HG02885 (cell line): ENCODE data around the gene PRXL2A.
"Not testable (repeated sequence)": the region's sequence is repeated elsewhere in the genome, so short reads cannot be mapped to it uniquely, and the experiment has no call there.

Experiments
- ATAC-seq: cut with Tn5 transposase; IDR thresholded peaks from one replicate; pipeline ENCODE4 v1.9.1; 2021; ENCODE audit warnings: mild to moderate bottlenecking; ENCODE audit not compliant: unreplicated experiment, poor library complexity

The PRXL2A gene

GRCh38 chr10:80410578-80411145 lies 2.3 kb downstream of the PRXL2A start:
- no peak for ATAC-seq

DNA sequence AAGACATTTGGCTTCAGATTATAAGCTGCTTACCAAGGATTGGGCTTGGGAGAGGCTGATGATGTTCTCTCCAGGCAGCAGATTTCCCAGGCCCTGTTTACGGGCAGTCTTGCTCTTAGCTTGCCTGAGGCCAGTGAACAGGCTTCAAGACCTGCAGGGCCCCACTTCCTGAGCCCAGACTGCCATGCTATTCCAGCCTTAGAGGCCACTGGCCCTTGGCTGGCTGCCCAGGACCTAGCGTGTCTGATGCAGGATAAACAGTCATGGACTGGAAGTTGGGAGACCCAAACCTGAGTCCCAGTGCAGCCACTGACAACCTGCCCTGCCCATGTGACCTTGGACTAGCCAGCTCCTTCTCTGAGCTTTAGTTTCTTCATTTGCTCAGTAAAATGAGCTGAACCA lies 2.9 kb downstream of the PRXL2A start:
- ATAC-seq = no peak

DNA sequence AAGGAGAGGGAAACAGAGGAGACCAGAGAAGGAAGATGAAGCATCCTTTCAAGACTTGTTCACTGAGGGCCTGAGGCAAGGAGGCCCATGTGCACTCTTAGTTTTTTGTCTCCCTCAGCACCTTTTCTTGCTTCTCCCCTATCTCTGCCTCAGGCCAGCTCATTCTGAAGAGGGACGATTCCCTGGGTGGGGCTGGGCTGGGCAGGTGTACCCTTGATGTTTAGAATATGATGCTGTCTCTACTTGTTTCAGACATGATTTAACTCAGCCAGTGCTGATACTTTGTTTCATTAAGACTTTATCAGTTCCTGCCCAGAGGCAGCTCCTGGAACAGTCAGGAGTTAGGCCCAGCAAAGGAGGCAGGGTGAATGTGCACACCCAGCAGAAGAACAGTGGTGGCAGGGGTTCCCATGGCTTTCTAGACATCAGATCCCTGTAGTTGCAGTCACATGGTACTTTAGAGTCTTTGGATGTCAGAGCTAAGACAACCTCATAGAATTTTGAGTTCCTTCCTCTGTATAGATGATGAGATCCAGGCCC lies 3.4 kb downstream of the PRXL2A start:
- no peak for ATAC-seq

DNA sequence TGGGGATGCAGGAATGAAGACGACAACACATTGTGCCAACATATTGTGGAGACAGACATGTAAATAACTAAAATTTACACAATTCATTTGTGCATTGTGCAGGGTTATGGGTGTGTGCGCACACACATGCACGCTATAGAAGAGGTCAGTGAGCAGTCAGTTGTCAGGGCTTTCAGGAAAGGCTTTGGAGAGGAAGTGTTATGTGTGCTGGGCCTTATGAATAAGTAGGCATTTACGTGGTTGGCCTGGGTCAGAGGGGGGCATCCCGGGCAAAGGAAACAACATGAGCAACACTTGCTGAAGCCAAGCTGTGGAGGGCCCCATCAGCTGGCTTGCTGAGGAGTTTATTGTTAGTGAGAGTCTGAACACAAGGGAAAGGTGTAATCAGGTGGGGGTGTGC lies 4.1 kb downstream of the PRXL2A start:
- no peak for ATAC-seq

DNA sequence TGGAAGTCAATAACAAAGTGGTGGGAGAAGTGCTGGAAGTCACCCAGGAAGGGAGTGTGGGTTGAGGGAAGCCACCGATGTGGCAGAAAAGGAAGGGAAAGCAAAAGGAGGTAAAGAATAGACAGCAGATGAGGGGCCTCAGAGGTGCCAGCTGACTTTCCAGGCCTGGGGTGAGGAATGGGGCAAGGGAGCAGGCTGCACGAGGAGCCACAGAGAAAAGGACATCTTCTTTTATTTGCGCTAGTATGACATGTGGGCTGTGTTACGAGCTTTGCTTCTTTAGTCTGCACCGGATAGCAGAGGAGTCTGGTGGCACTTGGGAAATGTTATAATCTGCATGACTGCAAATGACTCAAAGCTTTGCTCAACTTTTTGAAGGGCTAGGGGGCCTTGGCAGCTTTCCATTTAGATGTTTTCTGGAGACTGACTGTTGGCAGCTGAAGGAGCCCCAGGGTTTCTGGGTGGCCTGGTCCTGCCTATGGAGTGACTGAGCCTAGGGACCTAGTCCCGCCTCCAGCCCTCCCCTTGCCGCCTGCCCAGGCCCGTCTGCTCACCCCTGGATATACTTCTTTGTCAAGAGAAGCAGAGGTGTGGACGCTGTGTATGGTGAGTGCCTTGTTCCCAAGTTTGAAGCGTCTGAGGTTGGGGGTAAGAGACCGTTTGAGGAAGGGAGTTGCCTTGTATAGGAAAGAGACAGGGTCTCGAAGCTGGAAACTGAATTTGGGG lies 5.1 kb downstream of the PRXL2A start:
- ATAC-seq = no peak

GRCh38 chr10:80414142-80414895 lies 6.0 kb downstream of the PRXL2A start:
- ATAC-seq = no peak

DNA sequence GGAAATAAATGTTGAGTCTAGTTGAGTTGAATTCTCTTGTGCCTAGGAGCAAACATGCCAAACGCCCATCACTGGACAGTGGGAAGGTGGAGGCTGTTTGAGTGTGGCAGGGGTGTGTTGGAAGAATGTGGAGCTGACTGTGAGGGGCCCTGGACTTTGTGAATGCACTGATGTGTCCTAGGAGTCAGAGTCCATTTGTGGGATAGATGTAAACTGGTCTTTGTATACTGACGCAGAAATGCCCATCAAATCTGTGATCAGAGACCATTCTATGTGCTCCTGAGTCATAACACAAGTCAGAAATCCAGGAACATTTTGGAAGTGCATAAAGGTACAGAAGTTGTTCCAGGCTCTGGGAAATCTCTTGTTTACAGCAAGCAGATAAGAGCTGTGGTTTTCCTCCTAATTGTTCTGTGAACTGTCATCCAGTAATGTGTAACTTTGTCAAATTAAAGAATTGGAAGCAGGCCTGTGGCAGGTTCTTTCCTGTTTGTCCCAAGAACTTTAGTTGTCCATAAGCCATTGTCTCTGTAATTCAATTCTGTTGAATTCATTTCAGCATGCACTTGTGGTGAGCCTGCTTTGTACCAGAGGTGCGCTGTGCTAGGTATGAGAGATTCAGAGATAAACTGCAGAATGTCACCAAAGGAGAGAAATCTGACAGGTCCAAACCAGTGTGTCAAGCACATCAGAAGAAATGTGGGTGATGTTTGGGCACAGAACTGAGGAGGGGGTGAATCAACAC lies 7.6 kb downstream of the PRXL2A start:
- ATAC-seq = no peak

- ATAC-seq = no peak
Measured at GRCh38 chr10:80416479-80417098, 8.2 kb downstream of the PRXL2A start.

DNA sequence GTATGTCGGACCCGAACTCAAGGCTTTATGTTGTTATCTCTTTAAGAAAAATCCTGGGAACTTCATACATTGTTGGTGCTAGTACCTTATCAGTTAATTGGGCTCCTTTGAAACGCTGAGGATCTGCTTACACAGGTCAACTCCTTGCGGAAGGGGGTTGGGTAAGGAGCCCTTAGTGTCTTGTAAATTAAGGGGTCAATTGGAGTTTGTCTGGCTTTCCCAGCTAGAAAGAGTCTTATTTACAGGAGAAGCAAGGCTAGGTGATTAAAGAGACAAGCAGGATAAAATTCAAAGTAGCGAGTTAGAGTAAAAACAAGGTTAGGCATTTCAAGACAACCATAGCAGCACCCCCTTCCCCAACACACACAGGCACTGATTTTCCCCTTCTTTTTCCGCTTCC lies 8.9 kb downstream of the PRXL2A start:
- not testable (repeated sequence) for ATAC-seq

DNA sequence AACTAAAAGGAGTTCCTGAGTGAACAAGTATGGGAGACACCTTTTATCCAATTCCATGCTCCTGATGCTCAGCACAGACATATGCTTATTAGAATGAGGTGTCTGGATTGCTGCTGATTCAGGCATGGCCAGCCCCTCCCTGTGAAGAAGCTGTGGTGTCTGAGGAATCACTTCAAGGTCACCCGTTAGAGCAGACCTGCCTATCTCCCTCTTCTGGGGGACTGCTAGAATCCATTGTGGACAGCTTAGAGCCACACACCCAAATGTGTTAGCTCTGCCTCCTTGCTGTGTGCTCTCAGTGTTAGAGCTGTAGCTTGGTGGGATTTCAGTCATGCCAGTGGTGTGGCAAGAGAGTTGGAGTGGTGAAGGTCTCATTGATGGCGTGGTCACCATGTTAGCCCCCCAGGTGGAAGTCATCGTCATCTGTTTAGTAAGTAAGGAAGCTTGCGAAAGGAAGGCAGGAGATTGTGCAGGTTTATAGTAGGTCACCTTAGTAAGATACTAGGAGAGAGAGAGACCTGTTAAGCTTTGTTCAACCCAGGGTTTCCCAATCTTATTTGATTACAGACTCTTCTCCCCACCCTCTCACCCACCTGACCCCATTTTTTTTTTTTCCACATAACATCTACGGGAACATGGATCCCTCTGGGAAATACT lies 12.8 kb downstream of the PRXL2A start:
- ATAC-seq = peak; percentile 7

DNA sequence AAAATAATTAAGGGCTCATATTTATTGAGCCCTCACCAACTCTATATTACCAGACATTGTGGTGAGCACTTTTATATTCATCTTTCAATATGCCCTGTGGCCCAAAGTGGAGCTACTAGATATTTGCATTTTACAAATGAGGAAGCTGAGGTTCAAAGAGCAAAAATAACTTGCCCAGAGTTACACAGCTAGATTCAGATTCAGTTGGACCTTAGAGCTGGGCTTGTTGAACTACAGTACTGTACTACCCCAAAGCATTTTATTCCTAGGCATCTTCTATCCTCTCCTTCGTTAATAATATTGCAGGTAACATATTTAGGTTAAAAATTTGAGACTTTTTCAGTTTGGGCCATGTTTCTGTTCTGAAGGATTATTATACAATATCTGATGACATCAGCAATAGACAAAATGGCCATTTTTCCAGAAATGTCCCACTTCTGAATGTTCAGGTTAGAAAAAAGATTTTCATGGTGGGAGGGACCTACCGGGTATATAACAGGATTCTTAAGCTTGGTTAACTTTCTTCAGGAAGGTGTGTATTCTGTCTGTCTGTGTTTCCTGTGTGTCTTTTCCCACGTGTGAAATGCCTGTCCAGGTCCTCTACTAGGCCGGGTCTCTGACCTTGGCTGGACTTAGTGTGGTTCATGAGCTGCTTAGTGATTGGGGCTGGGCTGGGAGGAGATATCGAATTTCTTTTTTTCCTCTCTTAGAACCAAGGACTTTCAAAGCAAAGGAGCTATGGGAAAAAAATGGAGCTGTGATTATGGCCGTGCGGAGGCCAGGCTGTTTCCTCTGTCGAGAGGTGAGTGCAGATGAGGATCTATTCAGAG lies 13.6 kb downstream of the PRXL2A start:
- peak; percentile 91 for ATAC-seq

GRCh38 chr10:80425901-80426300 lies 17.6 kb downstream of the PRXL2A start:
- ATAC-seq = no peak

DNA sequence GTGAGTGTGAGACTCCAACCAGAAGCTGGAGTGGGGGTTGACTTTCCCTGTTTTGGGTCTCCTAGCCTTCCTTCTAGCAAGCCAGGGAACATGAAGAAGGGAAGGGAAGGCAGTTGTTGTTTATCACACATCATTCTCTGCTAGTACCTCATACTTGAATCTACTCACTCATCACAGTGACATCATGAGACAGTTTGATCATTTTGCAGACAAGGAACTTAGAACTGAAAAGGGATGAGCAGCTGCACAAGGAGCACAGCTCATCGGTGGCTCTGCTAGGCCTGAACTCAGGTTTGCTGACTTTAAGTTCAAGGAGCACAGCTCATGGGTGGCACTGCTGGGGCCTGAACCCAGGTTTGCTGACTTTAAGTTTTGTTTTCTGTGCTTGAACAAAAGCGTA lies 19.2 kb downstream of the PRXL2A start:
- no peak for ATAC-seq

GRCh38 chr10:80429521-80429973 lies 21.2 kb downstream of the PRXL2A start:
- ATAC-seq = no peak

DNA sequence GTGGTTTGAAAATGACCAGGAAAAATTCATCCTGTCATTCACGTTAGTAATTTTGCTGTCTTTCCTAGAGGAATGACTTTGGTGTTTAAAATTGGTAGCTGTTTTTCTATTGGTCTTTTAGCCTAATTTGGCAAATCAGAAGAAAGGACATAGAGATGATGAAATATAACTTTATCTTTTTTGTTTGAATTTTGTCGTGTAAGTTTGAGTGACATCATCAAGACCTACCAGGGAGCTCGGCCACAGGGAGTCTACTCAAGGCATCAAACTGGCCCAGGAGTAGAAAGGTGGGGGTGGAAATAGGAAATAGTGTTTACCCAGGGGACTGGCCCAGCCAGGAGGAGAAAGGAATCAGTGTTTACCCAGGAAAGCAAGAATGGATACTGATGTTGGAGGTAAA lies 24.8 kb downstream of the PRXL2A start:
- ATAC-seq = no peak

DNA sequence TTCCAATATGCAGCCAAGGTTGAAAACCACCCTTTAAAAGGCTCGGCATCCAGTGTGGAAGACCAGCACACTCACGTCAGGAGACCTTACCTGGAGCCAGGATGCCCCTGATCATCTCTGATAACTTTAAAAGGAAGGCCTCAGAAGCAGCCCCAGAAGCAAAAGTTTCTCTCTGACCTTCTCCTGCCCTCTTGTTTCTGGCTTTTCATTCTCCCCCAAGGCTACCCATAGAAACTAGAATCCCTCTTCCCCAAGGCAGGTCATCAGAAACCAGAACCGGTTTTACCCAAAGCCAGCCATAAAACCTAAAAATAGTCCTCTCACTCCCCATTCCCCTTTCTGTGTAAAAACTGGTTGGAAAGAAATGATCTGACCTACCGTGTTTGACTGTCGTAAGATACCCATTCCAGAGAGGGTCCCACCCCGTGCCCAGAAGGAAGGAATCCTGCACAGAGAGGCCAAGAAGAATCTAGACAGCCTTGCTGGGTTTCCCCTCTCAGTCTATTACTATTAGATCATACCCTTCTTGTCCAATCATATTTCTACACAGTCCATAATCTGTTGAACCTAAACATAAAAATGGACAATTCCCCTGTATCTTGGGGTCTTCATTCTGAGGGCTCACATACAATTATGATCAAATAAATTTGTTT lies 28.2 kb downstream of the PRXL2A start:
- ATAC-seq = no peak

- no peak for ATAC-seq
Measured at GRCh38 chr10:80437227-80437626, 28.9 kb downstream of the PRXL2A start.

GRCh38 chr10:80441831-80442230 lies 33.5 kb downstream of the PRXL2A start:
- ATAC-seq = no peak
